DOHH2 (cell line): Measurements from ENCODE around the gene SNHG17.

Experiments used
- H3F3A ChIP-seq: fragments of 200-600 bp; sonication (generic), shearing (Covaris generic); 2 replicates; pipeline ENCODE4 v1.6.0; 2016; ENCODE audit warnings: antibody characterized with exemption, mild to moderate bottlenecking; ENCODE audit not compliant: control insufficient read depth, insufficient read depth
- H3K27ac ChIP-seq: fragments of 200-600 bp; sonication (generic); 2 replicates; pipeline ENCODE4 v1.5.1; 2014; ENCODE audit warnings: low read depth, mild to moderate bottlenecking, low read length, moderate library complexity
- H3K27me3 ChIP-seq: fragments of 200-600 bp; sonication (generic); 2 replicates; pipeline ENCODE4 v1.6.1; 2014; ENCODE audit warnings: mild to moderate bottlenecking, low read length, mixed read lengths; ENCODE audit not compliant: control insufficient read depth
- H3K36me3 ChIP-seq: fragments of 200-600 bp; sonication (generic); 2 replicates; pipeline ENCODE4 v1.6.1; 2014; ENCODE audit warnings: mild to moderate bottlenecking, low read length, moderate library complexity, mixed read lengths; ENCODE audit not compliant: control insufficient read depth
- H3K4me1 ChIP-seq: fragments of 200-600 bp; sonication (generic); 2 replicates; pipeline ENCODE4 v1.6.1; 2014; ENCODE audit warnings: mild to moderate bottlenecking, low read length, mixed read lengths; ENCODE audit not compliant: control insufficient read depth
- H3K4me2 ChIP-seq: fragments of 200-600 bp; sonication (generic); 2 replicates; pipeline ENCODE4 v1.6.0; 2014; ENCODE audit warnings: mild to moderate bottlenecking, low read length, moderate library complexity
- H3K4me3 ChIP-seq: fragments of 200-600 bp; sonication (generic); 2 replicates; pipeline ENCODE4 v1.5.1; 2014; ENCODE audit warnings: mild to moderate bottlenecking, low read length, mixed read lengths
- H3K79me2 ChIP-seq: fragments of 200-600 bp; sonication (generic); 2 replicates; pipeline ENCODE4 v1.6.1; 2014; ENCODE audit warnings: mild to moderate bottlenecking, low read length, mixed read lengths; ENCODE audit not compliant: control insufficient read depth
- H3K9me2 ChIP-seq: fragments of 200-600 bp; sonication (generic); replicated peaks from 2 replicates; pipeline ENCODE4 v1.6.1; 2014; ENCODE audit warnings: mild to moderate bottlenecking, low read length, mixed read lengths; ENCODE audit not compliant: control insufficient read depth
- H3K9me3 ChIP-seq: fragments of 200-600 bp; sonication (generic); 2 replicates; pipeline ENCODE4 v1.6.1; 2014; ENCODE audit warnings: antibody characterized with exemption, low read length, mixed read lengths; ENCODE audit not compliant: control insufficient read depth, insufficient read depth
- H4K20me1 ChIP-seq: fragments of 200-600 bp; sonication (generic); 2 replicates; pipeline ENCODE4 v1.6.0; 2014; ENCODE audit warnings: low read depth, mild to moderate bottlenecking, antibody characterized with exemption, low read length, moderate library complexity; ENCODE audit not compliant: control insufficient read depth, insufficient read depth
- EZH2phosphoT487 ChIP-seq: fragments of 200-600 bp; sonication (generic); IDR thresholded peaks from 2 replicates; pipeline ENCODE4 v1.6.1; 2017; ENCODE audit warnings: borderline replicate concordance, mild to moderate bottlenecking, antibody characterized with exemption, low read length, moderate library complexity, mixed read lengths
- TF ChIP-seq, protein P1 (sequence below): fragments of 200-600 bp; sonication (generic); IDR thresholded peaks from one replicate; pipeline ENCODE4 v1.5.1; 2014; ENCODE audit warnings: antibody characterized with exemption, mild to moderate bottlenecking, low read depth, low read length; ENCODE audit not compliant: poor library complexity, severe bottlenecking

SNHG17 gene

DNA sequence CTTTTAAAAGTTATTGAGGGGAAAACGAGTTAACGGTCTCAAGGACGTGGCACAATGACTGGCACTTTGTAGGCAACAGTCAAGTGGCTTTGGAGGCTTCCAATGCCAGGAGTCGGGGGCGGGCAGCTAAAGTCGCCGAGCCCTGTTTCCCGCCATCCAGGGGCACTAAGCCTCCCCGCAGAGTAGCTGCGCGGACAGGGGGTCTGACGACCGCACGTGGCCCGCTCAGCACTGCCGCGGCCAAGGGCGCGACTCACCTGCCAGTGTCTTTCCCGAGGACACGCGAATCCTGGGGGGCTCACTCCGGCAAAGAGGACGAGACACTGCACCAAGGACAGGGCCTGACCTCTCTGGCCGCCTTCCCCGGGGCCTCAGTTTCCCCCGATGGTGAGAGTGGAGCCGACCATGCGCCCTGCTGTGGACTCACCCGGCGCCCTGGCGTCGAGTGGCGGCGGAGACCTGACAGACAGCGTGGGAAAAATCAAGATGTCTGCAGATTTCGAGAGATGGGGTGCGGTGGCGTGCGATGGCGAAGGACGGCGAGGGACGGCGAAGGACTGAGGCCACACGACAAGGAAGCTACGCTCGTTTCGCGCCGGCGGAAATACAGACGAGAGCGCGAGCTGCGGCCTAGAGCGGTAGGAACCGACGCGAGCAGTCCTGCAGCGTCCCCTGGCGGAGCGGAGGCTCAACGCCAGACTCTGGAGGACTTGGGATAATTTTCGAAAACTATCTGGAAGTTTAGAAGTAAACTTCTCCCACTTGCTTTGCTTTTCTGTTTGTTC, at the start of gene SNHG17:
Gene SNHG17, minus strand, starts transcription at position 559 of the 785 bp plus-strand sequence.
- Histone ChIP-seq H3F3A (no peaks in the 10 kb centered on the region), H3K4me1 (peaks cover 33% of the 10 kb centered on the region), H3K9me2 (no peaks in the 10 kb centered on the region), H3K4me3 (peak within 1 kb of the TSS; percentile 88), H4K20me1 (peaks cover 28% of the 10 kb centered on the region), H3K36me3 (peaks cover 47% of the 10 kb centered on the region), H3K4me2 (peak within 1 kb of the TSS; percentile 67), H3K27me3 (no peaks in the 10 kb centered on the region; the same call in 1 of the 2 replicates), H3K27ac (peak within 1 kb of the TSS; percentile 68), H3K79me2 (peaks cover 49% of the 10 kb centered on the region), H3K9me3 (no peaks in the 10 kb centered on the region)
- no peak for TF ChIP-seq EZH2phosphoT487
- TF ChIP-seq, protein P1, sequence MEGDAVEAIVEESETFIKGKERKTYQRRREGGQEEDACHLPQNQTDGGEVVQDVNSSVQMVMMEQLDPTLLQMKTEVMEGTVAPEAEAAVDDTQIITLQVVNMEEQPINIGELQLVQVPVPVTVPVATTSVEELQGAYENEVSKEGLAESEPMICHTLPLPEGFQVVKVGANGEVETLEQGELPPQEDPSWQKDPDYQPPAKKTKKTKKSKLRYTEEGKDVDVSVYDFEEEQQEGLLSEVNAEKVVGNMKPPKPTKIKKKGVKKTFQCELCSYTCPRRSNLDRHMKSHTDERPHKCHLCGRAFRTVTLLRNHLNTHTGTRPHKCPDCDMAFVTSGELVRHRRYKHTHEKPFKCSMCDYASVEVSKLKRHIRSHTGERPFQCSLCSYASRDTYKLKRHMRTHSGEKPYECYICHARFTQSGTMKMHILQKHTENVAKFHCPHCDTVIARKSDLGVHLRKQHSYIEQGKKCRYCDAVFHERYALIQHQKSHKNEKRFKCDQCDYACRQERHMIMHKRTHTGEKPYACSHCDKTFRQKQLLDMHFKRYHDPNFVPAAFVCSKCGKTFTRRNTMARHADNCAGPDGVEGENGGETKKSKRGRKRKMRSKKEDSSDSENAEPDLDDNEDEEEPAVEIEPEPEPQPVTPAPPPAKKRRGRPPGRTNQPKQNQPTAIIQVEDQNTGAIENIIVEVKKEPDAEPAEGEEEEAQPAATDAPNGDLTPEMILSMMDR = peak; percentile 98

DNA sequence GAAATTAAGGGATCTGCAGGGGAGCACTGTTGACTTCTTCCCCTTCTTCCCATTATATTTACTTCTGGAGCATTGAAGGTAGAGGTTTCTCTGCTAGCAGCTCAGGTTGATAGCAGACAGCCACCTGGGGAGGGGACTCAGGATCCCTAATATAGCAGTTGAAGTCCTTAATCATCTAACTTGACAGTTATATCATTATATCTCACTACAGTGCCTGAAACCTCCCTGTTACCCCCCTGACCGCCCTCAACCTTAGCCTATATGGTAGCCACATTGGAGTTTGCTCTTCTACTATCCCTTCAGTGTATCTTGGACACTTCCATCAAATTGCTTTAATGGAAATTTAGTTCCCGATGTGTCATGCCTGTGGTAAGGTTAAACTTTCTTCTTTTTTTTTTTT, 44.5 kb upstream of the SNHG17 start:
- Histone ChIP-seq H3F3A (no peaks in the 10 kb centered on the region), H3K4me1 (peaks cover 4% of the 10 kb centered on the region; the same call in 1 of the 2 replicates), H3K27me3 (no peaks in the 10 kb centered on the region), H3K36me3 (peaks cover 11% of the 10 kb centered on the region; the same call in 1 of the 2 replicates), H3K27ac (no peak overlapping the region), H3K9me2 (no peaks in the 10 kb centered on the region), H3K9me3 (no peaks in the 10 kb centered on the region), H3K4me2 (no peak overlapping the region), H4K20me1 (peaks cover 6% of the 10 kb centered on the region; the same call in 1 of the 2 replicates), H3K79me2 (peaks cover 83% of the 10 kb centered on the region), H3K4me3 (no peak overlapping the region)
- TF ChIP-seq, protein P1 = no peak
- no peak for TF ChIP-seq EZH2phosphoT487

DNA sequence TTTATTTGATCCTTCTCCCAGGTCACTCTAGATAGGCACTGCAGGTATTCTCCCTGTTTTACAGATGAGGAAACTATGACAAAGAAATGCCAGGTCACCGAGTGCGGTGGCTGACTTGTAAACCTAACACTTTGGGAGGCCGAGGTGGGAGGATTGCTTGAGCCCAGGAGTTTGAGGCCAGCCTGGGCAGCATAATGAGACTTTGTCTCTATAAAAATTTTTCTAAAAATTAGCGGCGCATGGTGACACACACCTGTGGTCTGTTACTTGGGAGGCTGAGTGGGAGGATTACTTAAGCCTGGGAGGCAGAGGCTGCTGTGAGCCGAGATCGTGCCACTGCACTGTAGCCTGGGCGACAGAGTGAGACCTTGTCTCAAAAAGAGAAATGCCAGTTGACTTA, 42.6 kb upstream of the SNHG17 start:
- no peak overlapping the region for H3K27ac ChIP-seq
- peaks cover 20% of the 10 kb centered on the region for H3K36me3 ChIP-seq
- H3K9me2 ChIP-seq = no peaks in the 10 kb centered on the region
- no peaks in the 10 kb centered on the region for H3K9me3 ChIP-seq
- H3K4me1 ChIP-seq = peaks cover 17% of the 10 kb centered on the region
- peaks cover 12% of the 10 kb centered on the region; the same call in 1 of the 2 replicates for H4K20me1 ChIP-seq
- no peak overlapping the region for H3K4me2 ChIP-seq
- H3F3A ChIP-seq = no peaks in the 10 kb centered on the region
- TF ChIP-seq, protein P1 = no peak
- no peak overlapping the region for H3K4me3 ChIP-seq
- H3K27me3 ChIP-seq = no peaks in the 10 kb centered on the region
- H3K79me2 ChIP-seq = peaks cover 84% of the 10 kb centered on the region
